Omental fat pad (tissue), 4 donors: ENCODE results near the gene ZNF524. TPM values are rescaled to one million over a fixed set of nuclear protein-coding genes. Genes with fewer than 3 reads are reported as not detected.

Source experiments
- ATAC-seq: fragments of 150-250 bp; one replicate; pipeline ENCODE4 v1.9.1; 2016; ENCODE audit warnings: mild to moderate bottlenecking, moderate library complexity; ENCODE audit not compliant: low FRiP score
- DNase-seq: peaks from one replicate; pipeline ENCODE4 v3.0.0-alpha.2; 2019; ENCODE audit warnings: low spot score
- total RNA-seq, 4 donors: library from RNA; depleted of rRNA; stranded (reverse); fragments of >200 nt; gene quantifications; one replicate each; pipeline ENCODE4 v1.1.0, GENCODE V29; 2016
- TF ChIP-seq, protein P1 (sequence below), 3 donors: fragments of 450-650 bp; IDR thresholded peaks; one replicate each; pipeline ENCODE4 v1.5.1; 2016 to 2017; ENCODE audit warnings: antibody characterized with exemption in 3 of 3, mild to moderate bottlenecking in 3 of 3, moderate library complexity in 2 of 3

ZNF524 gene
- total RNA-seq, 4 donors from 2014 or later: 15.6 to 27.5 (median 17.4) TPM

DNA sequence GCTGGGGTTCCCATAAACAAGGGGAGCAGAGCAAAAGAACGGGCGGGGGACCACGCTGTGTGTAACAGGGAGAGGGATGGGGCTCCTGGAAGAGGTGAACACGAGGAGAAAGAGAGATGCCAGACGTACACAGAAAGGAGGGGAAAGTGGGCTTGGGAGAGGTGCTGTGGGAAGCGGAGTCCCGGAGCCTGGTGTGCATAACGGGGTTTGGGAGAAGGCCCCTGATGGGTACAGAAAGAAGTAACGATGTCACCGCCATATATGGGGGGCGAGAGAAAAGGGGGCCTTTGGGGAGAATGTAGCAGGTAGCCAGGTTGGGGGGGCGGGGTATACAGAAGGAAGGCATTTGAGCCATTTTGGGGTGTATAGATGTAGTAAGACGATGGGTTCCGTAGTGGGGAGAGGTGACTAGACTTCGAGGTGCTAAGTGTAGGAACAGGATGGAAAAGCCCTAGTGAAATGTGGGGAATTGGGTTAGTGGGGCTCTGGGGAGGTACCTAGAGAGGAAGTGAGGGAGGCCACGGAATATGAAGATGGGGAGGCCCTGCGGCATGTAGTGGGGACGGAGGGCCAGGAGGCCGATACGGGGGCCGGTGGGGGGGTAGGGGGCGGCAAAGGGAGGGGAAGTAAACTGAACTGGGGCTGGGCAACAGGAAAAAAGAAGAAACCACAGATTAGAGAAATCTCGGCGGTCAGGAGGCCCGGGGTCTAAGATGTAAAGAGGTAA lies 41.5 kb downstream of the ZNF524 start:
- TF ChIP-seq, protein P1, sequence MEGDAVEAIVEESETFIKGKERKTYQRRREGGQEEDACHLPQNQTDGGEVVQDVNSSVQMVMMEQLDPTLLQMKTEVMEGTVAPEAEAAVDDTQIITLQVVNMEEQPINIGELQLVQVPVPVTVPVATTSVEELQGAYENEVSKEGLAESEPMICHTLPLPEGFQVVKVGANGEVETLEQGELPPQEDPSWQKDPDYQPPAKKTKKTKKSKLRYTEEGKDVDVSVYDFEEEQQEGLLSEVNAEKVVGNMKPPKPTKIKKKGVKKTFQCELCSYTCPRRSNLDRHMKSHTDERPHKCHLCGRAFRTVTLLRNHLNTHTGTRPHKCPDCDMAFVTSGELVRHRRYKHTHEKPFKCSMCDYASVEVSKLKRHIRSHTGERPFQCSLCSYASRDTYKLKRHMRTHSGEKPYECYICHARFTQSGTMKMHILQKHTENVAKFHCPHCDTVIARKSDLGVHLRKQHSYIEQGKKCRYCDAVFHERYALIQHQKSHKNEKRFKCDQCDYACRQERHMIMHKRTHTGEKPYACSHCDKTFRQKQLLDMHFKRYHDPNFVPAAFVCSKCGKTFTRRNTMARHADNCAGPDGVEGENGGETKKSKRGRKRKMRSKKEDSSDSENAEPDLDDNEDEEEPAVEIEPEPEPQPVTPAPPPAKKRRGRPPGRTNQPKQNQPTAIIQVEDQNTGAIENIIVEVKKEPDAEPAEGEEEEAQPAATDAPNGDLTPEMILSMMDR (IDR thresholded peaks at IDR 0.05): no peak
- DNase-seq: no peak
- ATAC-seq: peak; percentile 0

DNA sequence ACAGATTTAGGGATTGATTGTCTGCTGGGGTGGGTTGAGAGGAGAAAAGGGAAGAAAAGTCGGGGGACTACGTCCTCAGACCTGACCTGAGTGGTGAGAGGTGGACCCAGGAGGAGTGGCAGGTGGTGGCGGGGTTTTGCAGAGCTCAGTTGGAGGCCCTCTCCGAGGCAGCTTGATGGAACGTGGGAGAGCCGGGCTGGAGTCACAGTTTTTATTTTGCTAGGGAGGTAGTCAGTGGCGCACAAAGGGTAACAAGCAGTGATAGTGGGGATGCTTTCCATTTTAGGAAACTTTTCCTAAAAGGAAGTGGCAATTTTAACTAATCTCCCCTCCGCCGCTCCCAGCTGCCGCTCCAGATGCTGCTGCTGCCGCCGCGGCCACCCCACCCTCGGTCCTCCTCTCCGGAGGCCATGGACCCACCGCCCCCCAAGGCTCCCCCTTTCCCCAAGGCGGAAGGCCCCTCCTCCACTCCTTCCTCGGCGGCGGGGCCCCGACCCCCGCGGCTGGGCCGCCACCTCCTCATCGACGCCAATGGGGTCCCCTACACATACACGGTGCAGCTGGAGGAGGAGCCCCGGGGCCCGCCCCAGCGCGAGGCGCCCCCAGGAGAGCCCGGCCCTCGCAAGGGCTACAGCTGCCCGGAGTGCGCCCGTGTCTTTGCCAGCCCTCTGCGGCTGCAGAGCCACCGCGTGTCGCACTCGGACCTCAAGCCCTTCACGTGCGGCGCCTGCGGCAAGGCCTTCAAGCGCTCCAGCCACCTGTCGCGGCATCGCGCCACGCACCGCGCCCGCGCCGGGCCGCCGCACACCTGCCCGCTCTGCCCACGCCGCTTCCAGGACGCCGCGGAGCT lies 42.3 kb downstream of the ZNF524 start:
- DNase-seq (no peak), ATAC-seq (no peak)
- TF ChIP-seq, protein P1 (IDR thresholded peaks at IDR 0.05): no peak

DNA sequence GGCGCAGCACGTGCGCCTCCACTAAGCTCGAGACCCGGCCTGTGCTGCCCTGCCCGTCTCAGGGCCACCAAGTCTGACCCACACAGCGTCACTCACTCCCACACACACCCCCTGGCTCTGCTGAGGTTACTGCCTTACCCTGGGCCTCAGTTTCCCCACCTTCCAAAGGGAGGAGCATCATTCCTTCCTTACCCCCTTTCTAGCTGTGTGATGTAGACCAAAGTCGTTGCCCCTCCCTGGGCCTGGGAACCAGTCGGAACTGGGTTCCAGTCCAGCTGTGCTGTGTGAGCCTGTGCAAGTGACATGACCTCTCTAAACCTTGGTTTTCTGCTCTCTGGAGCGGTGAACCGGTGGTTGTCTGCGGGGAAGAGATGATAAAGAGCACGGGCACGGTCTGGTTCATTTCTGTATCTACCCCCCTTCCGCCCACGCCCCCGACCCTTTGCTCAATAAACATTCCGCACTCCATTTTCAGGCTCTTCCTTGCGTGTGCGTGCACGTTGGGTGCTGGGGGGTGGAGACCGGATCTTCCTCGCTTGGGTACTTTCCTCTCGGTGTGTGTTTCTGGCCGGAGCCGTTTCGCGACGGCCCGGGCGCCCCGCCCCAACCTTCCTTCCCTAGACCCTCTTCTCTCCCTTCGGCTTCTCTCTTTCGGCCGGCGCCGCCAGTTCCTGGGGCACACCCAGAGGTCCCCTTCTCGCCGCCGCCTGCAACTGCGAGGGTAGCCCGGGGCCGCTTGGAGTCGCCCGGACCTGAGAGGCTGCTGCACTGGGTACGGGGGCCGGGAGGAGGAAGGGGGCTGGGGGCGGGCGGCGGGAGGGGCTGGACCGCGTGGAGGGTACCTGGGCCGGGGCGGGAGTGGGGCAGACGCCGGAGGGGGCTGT lies 43.2 kb downstream of the ZNF524 start, which contains the start of gene ZNF581:
Gene ZNF581, plus strand, starts transcription at position 647 of the 884 bp plus-strand sequence. CDS start 923 bp downstream, outside the sequence.
- TF ChIP-seq, protein P1 (IDR thresholded peaks at IDR 0.05): no peak
- DNase-seq (no peak), ATAC-seq (peak; percentile 62)

DNA sequence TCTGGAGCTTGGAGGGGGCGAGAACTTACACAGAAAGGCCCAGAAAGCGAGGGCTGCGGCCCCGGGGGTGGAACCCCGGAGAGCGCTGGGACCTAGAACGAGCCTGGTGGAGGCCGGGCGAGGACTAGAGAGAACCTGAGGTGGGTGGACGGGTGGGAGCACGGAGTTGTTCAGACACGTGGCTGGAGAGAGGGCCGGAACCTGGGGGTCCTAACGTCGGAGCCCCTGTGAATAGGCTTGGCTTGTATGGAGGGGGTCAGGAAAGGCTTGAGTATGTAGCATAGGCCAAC lies 43.7 kb downstream of the ZNF524 start:
- ATAC-seq (no peak), DNase-seq (no peak)
- TF ChIP-seq, protein P1 (IDR thresholded peaks at IDR 0.05): no peak

DNA sequence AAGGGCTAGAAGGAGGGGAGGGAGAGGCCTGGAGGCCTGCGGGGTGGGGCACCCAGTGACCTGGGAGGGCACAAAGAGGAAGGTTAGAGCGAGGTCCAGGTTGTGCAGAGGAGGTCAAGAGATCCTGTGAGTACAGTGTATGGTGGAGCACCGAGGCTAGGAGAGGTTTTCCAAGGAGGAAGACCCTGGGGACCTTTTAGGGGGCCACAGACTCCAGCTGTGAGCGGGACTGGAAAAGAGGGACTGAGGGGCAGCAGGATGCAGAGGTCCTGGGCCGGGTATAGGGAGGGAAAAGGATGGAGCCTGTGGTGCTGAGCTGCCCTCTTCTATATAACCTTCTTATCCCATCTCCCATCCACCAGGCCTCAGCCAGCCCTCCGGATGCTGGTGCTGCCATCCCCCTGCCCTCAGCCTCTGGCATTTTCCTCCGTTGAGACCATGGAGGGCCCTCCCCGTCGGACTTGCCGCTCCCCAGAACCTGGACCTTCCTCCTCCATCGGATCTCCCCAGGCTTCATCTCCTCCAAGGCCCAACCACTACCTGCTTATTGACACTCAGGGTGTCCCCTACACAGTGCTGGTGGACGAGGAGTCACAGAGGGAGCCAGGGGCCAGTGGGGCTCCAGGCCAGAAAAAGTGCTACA lies 44.2 kb downstream of the ZNF524 start:
- TF ChIP-seq, protein P1 (IDR thresholded peaks at IDR 0.05): no peak
- DNase-seq (no peak), ATAC-seq (no peak)

DNA sequence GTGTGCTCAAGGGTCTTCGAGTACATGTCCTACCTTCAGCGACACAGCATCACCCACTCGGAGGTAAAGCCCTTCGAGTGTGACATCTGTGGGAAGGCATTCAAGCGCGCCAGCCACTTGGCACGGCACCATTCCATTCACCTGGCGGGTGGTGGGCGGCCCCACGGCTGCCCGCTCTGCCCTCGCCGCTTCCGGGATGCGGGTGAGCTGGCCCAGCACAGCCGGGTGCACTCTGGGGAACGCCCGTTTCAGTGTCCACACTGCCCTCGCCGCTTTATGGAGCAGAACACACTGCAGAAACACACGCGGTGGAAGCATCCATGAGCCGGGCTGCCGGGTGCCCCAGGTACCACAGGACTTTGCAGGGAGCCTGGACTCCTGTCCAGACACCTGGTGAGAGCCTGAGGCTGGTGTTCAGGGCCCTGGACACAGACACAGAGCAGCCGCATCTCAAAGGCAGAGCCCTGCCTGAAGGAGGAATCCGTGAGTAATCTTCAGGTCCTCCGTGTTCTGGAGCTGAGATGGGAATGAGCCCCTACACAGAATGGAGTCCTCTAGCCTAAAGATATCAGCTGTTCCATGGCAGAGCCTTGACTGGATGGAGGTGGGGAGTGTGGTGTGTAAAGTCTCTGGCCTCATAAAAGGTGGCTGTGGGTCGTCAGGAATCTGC lies 44.9 kb downstream of the ZNF524 start:
- ATAC-seq (no peak), DNase-seq (no peak)
- TF ChIP-seq, protein P1 (IDR thresholded peaks at IDR 0.05): no peak
